Measurements from ENCODE around the gene RGPD8.
"Not testable (repeated sequence)": the region's sequence is repeated elsewhere in the genome, so short reads cannot be mapped to it uniquely, and the experiment has no call there.

RGPD8 gene

GRCh38 chr2:112433480-112433879 lies at the start of gene RGPD8:
Gene RGPD8, minus strand, starts transcription at chr2:112433645. Its CDS starts 192 bp downstream, at chr2:112433453.
- DNase-seq: peak; percentile 89

GRCh38 chr2:112483042-112483473 lies 49.6 kb upstream of the RGPD8 start:
- peak; percentile 20 for DNase-seq

GRCh38 chr2:112482309-112483041 lies 49.0 kb upstream of the RGPD8 start:
- peak; percentile 54 for DNase-seq

- peak; percentile 84 for DNase-seq
Observed at GRCh38 chr2:112481528-112482233, 48.2 kb upstream of the RGPD8 start, which contains the start of gene TTL. Gene TTL, plus strand, starts transcription at chr2:112482156. Its CDS starts 189 bp downstream, at chr2:112482345.

GRCh38 chr2:112481050-112481527 lies 47.6 kb upstream of the RGPD8 start:
- peak; percentile 90 for DNase-seq

- peak; percentile 45 for DNase-seq
Observed at GRCh38 chr2:112480530-112481049, 47.1 kb upstream of the RGPD8 start.

- no peak for DNase-seq
Observed at GRCh38 chr2:112476434-112476833, 43.0 kb upstream of the RGPD8 start.

- DNase-seq: no peak
Observed at GRCh38 chr2:112474844-112475486, 41.5 kb upstream of the RGPD8 start.

- peak; percentile 13 for DNase-seq
Observed at GRCh38 chr2:112472547-112473263, 39.3 kb upstream of the RGPD8 start.

GRCh38 chr2:112465382-112465781 lies 31.9 kb upstream of the RGPD8 start:
- no peak for DNase-seq

- DNase-seq: no peak
Observed at GRCh38 chr2:112463256-112463655, 29.8 kb upstream of the RGPD8 start.

- no peak for DNase-seq
Observed at GRCh38 chr2:112462178-112462577, 28.7 kb upstream of the RGPD8 start.

- DNase-seq: no peak
Observed at GRCh38 chr2:112459372-112459771, 25.9 kb upstream of the RGPD8 start.

- no peak for DNase-seq
Observed at GRCh38 chr2:112454586-112454985, 21.1 kb upstream of the RGPD8 start.

GRCh38 chr2:112451317-112451716 lies 17.9 kb upstream of the RGPD8 start:
- no peak for DNase-seq

- no peak for DNase-seq
Observed at GRCh38 chr2:112449854-112450253, 16.4 kb upstream of the RGPD8 start.

- DNase-seq: not testable (repeated sequence)
Observed at GRCh38 chr2:112444256-112444655, 10.8 kb upstream of the RGPD8 start.

- DNase-seq: not testable (repeated sequence)
Observed at GRCh38 chr2:112438603-112439261, 5.3 kb upstream of the RGPD8 start.

GRCh38 chr2:112437405-112437831 lies 4.0 kb upstream of the RGPD8 start:
- DNase-seq: not testable (repeated sequence)

GRCh38 chr2:112436993-112437392 lies 3.5 kb upstream of the RGPD8 start:
- DNase-seq: not testable (repeated sequence)

GRCh38 chr2:112435716-112436431 lies 2.4 kb upstream of the RGPD8 start:
- not testable (repeated sequence) for DNase-seq
